ENCODE measurements around the gene EIF5B. TPM values are rescaled to one million over a fixed set of nuclear protein-coding genes. Genes with fewer than 3 reads are reported as not detected.
A peak's percentile ranks its signal among the peaks of the same experiment; 100 is the strongest.

Gene EIF5B
- total and polyA plus RNA-seq, 7 experiments from 2014 or later: 5.6 to 49.0 (median 36.2) TPM

DNA sequence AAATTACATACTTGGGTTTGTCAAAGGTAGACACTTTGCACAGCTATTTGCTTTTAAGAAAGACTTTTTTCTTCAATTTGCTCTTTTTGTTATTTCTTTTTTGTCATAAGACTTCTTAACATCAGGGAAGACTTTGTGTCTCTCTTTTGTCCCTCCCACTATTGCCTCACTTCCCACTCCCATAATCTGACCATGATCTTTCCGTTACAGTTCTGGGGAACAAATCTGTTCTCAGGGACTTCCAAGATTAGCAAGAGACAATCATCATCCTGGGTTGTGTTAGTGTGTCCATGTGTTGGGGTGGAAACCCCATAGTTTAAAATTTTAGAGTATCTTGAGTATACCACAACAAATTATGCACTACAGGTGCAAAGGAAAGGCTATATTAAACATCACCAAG lies 77.4 kb downstream of the EIF5B start:
- H3K9me3 ChIP-seq (ENCODE audit: control insufficient read depth in 2 of 3, low read length in 3 of 3): no peaks in the 10 kb centered on the region
- H3K4me1 Mint-ChIP-seq: no peaks in the 10 kb centered on the region
- ChIA-PET POLR2A (no interaction called here), CTCF (no interaction called here)
- no peak overlapping the region for H3K4me3 ChIP-seq (ENCODE audit: low read length)
- no peaks in the 10 kb centered on the region for H3K27me3 Mint-ChIP-seq
- H3K4me3 Mint-ChIP-seq: no peak overlapping the region
- no peaks in the 10 kb centered on the region for H3K9me3 Mint-ChIP-seq
- peaks cover 4 to 42% (median 18%) of the 10 kb centered on the region in 5 donors for H3K36me3 Mint-ChIP-seq
- H3K4me1 ChIP-seq (ENCODE audit: control insufficient read depth in 2 of 2, insufficient read depth in 2 of 2, low read length in 2 of 2): no peaks in the 10 kb centered on the region
- intact Hi-C loops (cut with micrococcal nuclease): no loop called here
- no peak for ATAC-seq
- no peak overlapping the region for H3K27ac ChIP-seq (ENCODE audit: low read depth, low read length)
- DNase-seq: no peak
- H3K36me3 ChIP-seq (ENCODE audit: control insufficient read depth in 2 of 3, insufficient read depth in 3 of 3, low read length in 3 of 3): peaks cover 0 to 65% (median 4%) of the 10 kb centered on the region in 3 experiments
- H3K27ac Mint-ChIP-seq: peak overlapping the region in 6 of 9 donors; percentile 7 to 81 (median 48)
- H3K27me3 ChIP-seq (ENCODE audit: control insufficient read depth in 2 of 2, insufficient read depth in 2 of 2, low read length in 2 of 2): no peaks in the 10 kb centered on the region

GRCh38 chr2:99417396-99417795 lies 80.2 kb downstream of the EIF5B start:
- CTCF ChIA-PET: no interaction called here
- POLR2A ChIA-PET: no interaction called here
- H3K36me3 ChIP-seq (ENCODE audit: control insufficient read depth in 2 of 3, insufficient read depth in 3 of 3, low read length in 3 of 3): peaks cover 0 to 73% (median 8%) of the 10 kb centered on the region in 3 experiments
- H3K27ac ChIP-seq (ENCODE audit: low read depth, low read length): no peak overlapping the region
- Mint-ChIP-seq H3K27ac (peak overlapping the region in 2 of 9 donors; percentile 5 to 48), H3K27me3 (no peaks in the 10 kb centered on the region), H3K36me3 (peaks cover 5 to 51% (median 28%) of the 10 kb centered on the region in 5 donors), H3K4me1 (no peaks in the 10 kb centered on the region), H3K9me3 (no peaks in the 10 kb centered on the region), H3K4me3 (no peak overlapping the region)
- no peak overlapping the region for H3K4me3 ChIP-seq (ENCODE audit: low read length)
- DNase-seq (no peak), ATAC-seq (no peak)
- no peaks in the 10 kb centered on the region for H3K9me3 ChIP-seq (ENCODE audit: control insufficient read depth in 2 of 3, low read length in 3 of 3)
- intact Hi-C loops (cut with micrococcal nuclease): no loop called here
- no peaks in the 10 kb centered on the region for H3K4me1 ChIP-seq (ENCODE audit: control insufficient read depth in 2 of 2, insufficient read depth in 2 of 2, low read length in 2 of 2)
- no peaks in the 10 kb centered on the region for H3K27me3 ChIP-seq (ENCODE audit: control insufficient read depth in 2 of 2, insufficient read depth in 2 of 2, low read length in 2 of 2)

- no peaks in the 10 kb centered on the region for H3K27me3 ChIP-seq (ENCODE audit: control insufficient read depth in 2 of 2, insufficient read depth in 2 of 2, low read length in 2 of 2)
- POLR2A ChIA-PET: no interaction called here
- H3K36me3 Mint-ChIP-seq: peaks cover 8 to 57% (median 19%) of the 10 kb centered on the region in 5 donors
- no peaks in the 10 kb centered on the region for H3K9me3 Mint-ChIP-seq
- H3K9me3 ChIP-seq (ENCODE audit: control insufficient read depth in 2 of 3, low read length in 3 of 3): no peaks in the 10 kb centered on the region
- DNase-seq (no peak), ATAC-seq (no peak)
- no peaks in the 10 kb centered on the region for H3K4me1 Mint-ChIP-seq
- H3K27me3 Mint-ChIP-seq: no peaks in the 10 kb centered on the region
- intact Hi-C loops (cut with micrococcal nuclease): loop anchor here in 1 of 2 donors (10.0 kb wide), 1 partner anchor 65 kb away; no protein-coding TSS in a partner anchor
- H3K4me3 Mint-ChIP-seq: no peak overlapping the region
- no peak overlapping the region for H3K27ac ChIP-seq (ENCODE audit: low read depth, low read length)
- CTCF ChIA-PET: no interaction called here
- H3K4me3 ChIP-seq (ENCODE audit: low read length): no peak overlapping the region
- peak overlapping the region in 7 of 9 donors; percentile 22 to 82 (median 46) for H3K27ac Mint-ChIP-seq
- peaks cover 6 to 70% (median 21%) of the 10 kb centered on the region in 3 experiments for H3K36me3 ChIP-seq (ENCODE audit: control insufficient read depth in 2 of 3, insufficient read depth in 3 of 3, low read length in 3 of 3)
- no peaks in the 10 kb centered on the region for H3K4me1 ChIP-seq (ENCODE audit: control insufficient read depth in 2 of 2, insufficient read depth in 2 of 2, low read length in 2 of 2)
These were observed 82.8 kb downstream of the EIF5B start for GRCh38 chr2:99420031-99420430.

DNA sequence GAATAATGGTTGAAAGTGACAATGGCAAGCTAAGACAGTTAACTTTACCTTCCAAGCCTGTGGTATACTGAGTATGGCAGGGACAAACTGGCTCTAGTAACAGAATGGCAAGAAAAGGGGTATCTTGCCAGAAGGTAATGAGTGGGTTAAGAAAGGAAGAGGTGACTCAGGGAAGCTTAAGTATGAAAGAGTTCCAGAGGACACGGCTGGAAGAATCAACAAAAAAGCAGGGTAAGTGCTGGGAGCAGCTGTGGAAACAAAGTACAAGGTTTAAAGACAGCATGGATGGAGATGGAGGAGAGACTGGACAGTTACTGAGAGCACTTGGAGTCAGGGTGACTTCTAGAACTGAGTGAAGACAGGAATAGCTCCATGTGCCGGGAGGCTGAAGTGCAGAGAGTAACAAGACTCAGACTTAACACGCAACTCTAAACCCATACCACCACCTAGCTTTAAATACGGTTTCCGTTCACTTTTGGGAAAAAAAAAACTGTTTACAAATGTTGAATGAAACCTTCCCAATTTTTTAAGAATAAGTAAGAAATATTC lies 83.6 kb downstream of the EIF5B start:
- POLR2A ChIA-PET: no interaction called here
- CTCF ChIA-PET: no interaction called here

DNA sequence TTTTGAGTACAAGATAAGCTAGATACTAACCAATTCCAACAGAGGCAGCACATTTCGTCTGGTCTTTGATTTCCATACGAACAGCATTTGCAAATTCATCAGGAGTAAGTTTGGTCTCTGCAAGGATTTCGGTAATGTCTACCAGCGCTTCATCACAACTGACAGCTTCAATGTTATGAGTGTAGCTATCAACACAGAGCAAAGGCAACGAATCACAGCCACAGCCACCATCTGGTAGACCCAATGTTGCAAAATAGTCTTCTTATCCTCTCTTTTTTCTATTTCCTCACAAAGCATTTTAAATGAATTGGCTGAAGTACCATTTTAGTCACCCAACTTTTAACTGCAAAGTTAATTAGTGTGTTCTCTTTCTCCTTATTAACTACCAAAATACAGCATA lies 84.3 kb downstream of the EIF5B start:
- no peaks in the 10 kb centered on the region for H3K9me3 ChIP-seq (ENCODE audit: control insufficient read depth in 2 of 3, low read length in 3 of 3)
- no peak overlapping the region for H3K4me3 ChIP-seq (ENCODE audit: low read length)
- H3K36me3 ChIP-seq (ENCODE audit: control insufficient read depth in 2 of 3, insufficient read depth in 3 of 3, low read length in 3 of 3): peaks cover 6 to 67% (median 21%) of the 10 kb centered on the region in 3 experiments
- Mint-ChIP-seq H3K4me1 (no peaks in the 10 kb centered on the region), H3K36me3 (peaks cover 8 to 50% (median 12%) of the 10 kb centered on the region in 5 donors), H3K4me3 (no peak overlapping the region), H3K27ac (peak overlapping the region in 2 of 9 donors; percentile 14 to 46), H3K9me3 (no peaks in the 10 kb centered on the region), H3K27me3 (no peaks in the 10 kb centered on the region)
- H3K4me1 ChIP-seq (ENCODE audit: control insufficient read depth in 2 of 2, insufficient read depth in 2 of 2, low read length in 2 of 2): no peaks in the 10 kb centered on the region
- DNase-seq: no peak
- ATAC-seq: no peak
- H3K27ac ChIP-seq (ENCODE audit: low read depth, low read length): no peak overlapping the region
- H3K27me3 ChIP-seq (ENCODE audit: control insufficient read depth in 2 of 2, insufficient read depth in 2 of 2, low read length in 2 of 2): no peaks in the 10 kb centered on the region
- intact Hi-C loops (cut with micrococcal nuclease): loop anchor here in 1 of 2 donors (10.0 kb wide), 1 partner anchor 63 kb away; no protein-coding TSS in a partner anchor
- POLR2A ChIA-PET: no interaction called here
- CTCF ChIA-PET: no interaction called here

More for the DNA sequence above, 83.6 kb downstream of the EIF5B start:
- Mint-ChIP-seq H3K27me3 (no peaks in the 10 kb centered on the region), H3K4me1 (no peaks in the 10 kb centered on the region), H3K27ac (peak overlapping the region in 5 of 9 donors; percentile 16 to 76 (median 43)), H3K9me3 (no peaks in the 10 kb centered on the region), H3K36me3 (peaks cover 8 to 52% (median 15%) of the 10 kb centered on the region in 5 donors), H3K4me3 (no peak overlapping the region)
- Histone ChIP-seq H3K36me3 (ENCODE audit: control insufficient read depth in 2 of 3, insufficient read depth in 3 of 3, low read length in 3 of 3) (peaks cover 6 to 68% (median 21%) of the 10 kb centered on the region in 3 experiments), H3K4me1 (ENCODE audit: control insufficient read depth in 2 of 2, insufficient read depth in 2 of 2, low read length in 2 of 2) (no peaks in the 10 kb centered on the region), H3K9me3 (ENCODE audit: control insufficient read depth in 2 of 3, low read length in 3 of 3) (no peaks in the 10 kb centered on the region), H3K4me3 (ENCODE audit: low read length) (no peak overlapping the region), H3K27ac (ENCODE audit: low read depth, low read length) (no peak overlapping the region), H3K27me3 (ENCODE audit: control insufficient read depth in 2 of 2, insufficient read depth in 2 of 2, low read length in 2 of 2) (no peaks in the 10 kb centered on the region)
- no peak for DNase-seq
- intact Hi-C loops (cut with micrococcal nuclease): loop anchor here in 1 of 2 donors (10.0 kb wide), 1 partner anchor 64 kb away; no protein-coding TSS in a partner anchor
- ATAC-seq: no peak

GRCh38 chr2:99422599-99422998 lies 85.4 kb downstream of the EIF5B start:
- Mint-ChIP-seq H3K4me1 (no peaks in the 10 kb centered on the region), H3K27me3 (no peaks in the 10 kb centered on the region), H3K27ac (peak overlapping the region in 2 of 9 donors; percentile 0 to 20), H3K4me3 (no peak overlapping the region), H3K36me3 (peaks cover 8 to 55% (median 12%) of the 10 kb centered on the region in 5 donors), H3K9me3 (no peaks in the 10 kb centered on the region)
- Histone ChIP-seq H3K9me3 (ENCODE audit: control insufficient read depth in 2 of 3, low read length in 3 of 3) (no peaks in the 10 kb centered on the region), H3K27ac (ENCODE audit: low read depth, low read length) (no peak overlapping the region), H3K27me3 (ENCODE audit: control insufficient read depth in 2 of 2, insufficient read depth in 2 of 2, low read length in 2 of 2) (no peaks in the 10 kb centered on the region), H3K4me3 (ENCODE audit: low read length) (no peak overlapping the region), H3K4me1 (ENCODE audit: control insufficient read depth in 2 of 2, insufficient read depth in 2 of 2, low read length in 2 of 2) (no peaks in the 10 kb centered on the region), H3K36me3 (ENCODE audit: control insufficient read depth in 2 of 3, insufficient read depth in 3 of 3, low read length in 3 of 3) (peaks cover 6 to 62% (median 21%) of the 10 kb centered on the region in 3 experiments)
- ChIA-PET POLR2A (no interaction called here), CTCF (no interaction called here)
- no peak for DNase-seq
- intact Hi-C loops (cut with micrococcal nuclease): loop anchor here in 1 of 2 donors (10.0 kb wide), 1 partner anchor 62 kb away; no protein-coding TSS in a partner anchor
- no peak for ATAC-seq

DNA sequence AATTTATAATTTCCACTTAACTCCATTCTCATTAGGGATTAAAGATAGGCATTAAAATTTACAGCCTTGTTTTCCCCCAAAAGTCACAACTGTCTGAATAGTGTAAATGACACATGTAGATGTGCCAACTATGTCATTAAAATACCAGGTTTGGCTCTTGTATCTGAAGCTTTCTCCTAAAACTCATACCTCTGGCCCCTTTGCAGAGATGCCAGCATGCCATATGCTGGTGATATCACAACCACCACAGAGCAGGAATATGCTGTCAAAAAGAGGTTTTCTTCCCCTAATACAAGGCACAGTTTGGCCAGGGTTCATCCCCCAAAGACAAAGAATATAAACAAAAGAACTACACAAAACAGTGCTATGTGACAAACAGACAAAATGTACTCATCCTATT lies 87.2 kb downstream of the EIF5B start:
- H3K4me3 ChIP-seq (ENCODE audit: low read length): no peak overlapping the region
- no peaks in the 10 kb centered on the region for H3K4me1 Mint-ChIP-seq
- no peaks in the 10 kb centered on the region for H3K4me1 ChIP-seq (ENCODE audit: control insufficient read depth in 2 of 2, insufficient read depth in 2 of 2, low read length in 2 of 2)
- POLR2A ChIA-PET: no interaction called here
- no peaks in the 10 kb centered on the region for H3K9me3 ChIP-seq (ENCODE audit: control insufficient read depth in 2 of 3, low read length in 3 of 3)
- no peaks in the 10 kb centered on the region for H3K9me3 Mint-ChIP-seq
- no peak overlapping the region for H3K4me3 Mint-ChIP-seq
- CTCF ChIA-PET: no interaction called here
- H3K27me3 Mint-ChIP-seq: no peaks in the 10 kb centered on the region
- intact Hi-C loops (cut with micrococcal nuclease): loop anchor here in 1 of 2 donors (10.0 kb wide), 1 partner anchor 60 kb away; no protein-coding TSS in a partner anchor
- H3K27ac ChIP-seq (ENCODE audit: low read depth, low read length): no peak overlapping the region
- no peak for DNase-seq
- no peaks in the 10 kb centered on the region for H3K27me3 ChIP-seq (ENCODE audit: control insufficient read depth in 2 of 2, insufficient read depth in 2 of 2, low read length in 2 of 2)
- peak overlapping the region in 2 of 9 donors; percentile 5 to 44 for H3K27ac Mint-ChIP-seq
- peaks cover 6 to 40% (median 12%) of the 10 kb centered on the region in 5 donors for H3K36me3 Mint-ChIP-seq
- no peak for ATAC-seq
- peaks cover 6 to 60% (median 21%) of the 10 kb centered on the region in 3 experiments for H3K36me3 ChIP-seq (ENCODE audit: control insufficient read depth in 2 of 3, insufficient read depth in 3 of 3, low read length in 3 of 3)
